Uterus (tissue), 2 donors: ENCODE measurements around the gene PLCL2.

Source experiments
- POLR2A ChIP-seq, 2 donors: fragments of 450-650 bp; IDR thresholded peaks; one replicate each; pipeline ENCODE4 v1.6.1; 2016; ENCODE audit warnings: antibody characterized with exemption in 2 of 2, mild to moderate bottlenecking in 1 of 2, moderate library complexity in 1 of 2
- TF ChIP-seq, protein P1 (sequence below), 4 experiments: fragments of 200-600 bp in 2 of 4; fragments of 450-650 bp in 2 of 4; sonication (generic) in 2 of 4; IDR thresholded peaks; one replicate each; pipeline ENCODE4 v1.5.1; 2016 to 2019; ENCODE audit warnings: antibody characterized with exemption in 4 of 4, mild to moderate bottlenecking in 2 of 4, moderate library complexity in 1 of 4

GRCh38 chr3:16890597-16891333 is 6.0 kb downstream of the PLCL2 start:
- TF ChIP-seq, protein P1, sequence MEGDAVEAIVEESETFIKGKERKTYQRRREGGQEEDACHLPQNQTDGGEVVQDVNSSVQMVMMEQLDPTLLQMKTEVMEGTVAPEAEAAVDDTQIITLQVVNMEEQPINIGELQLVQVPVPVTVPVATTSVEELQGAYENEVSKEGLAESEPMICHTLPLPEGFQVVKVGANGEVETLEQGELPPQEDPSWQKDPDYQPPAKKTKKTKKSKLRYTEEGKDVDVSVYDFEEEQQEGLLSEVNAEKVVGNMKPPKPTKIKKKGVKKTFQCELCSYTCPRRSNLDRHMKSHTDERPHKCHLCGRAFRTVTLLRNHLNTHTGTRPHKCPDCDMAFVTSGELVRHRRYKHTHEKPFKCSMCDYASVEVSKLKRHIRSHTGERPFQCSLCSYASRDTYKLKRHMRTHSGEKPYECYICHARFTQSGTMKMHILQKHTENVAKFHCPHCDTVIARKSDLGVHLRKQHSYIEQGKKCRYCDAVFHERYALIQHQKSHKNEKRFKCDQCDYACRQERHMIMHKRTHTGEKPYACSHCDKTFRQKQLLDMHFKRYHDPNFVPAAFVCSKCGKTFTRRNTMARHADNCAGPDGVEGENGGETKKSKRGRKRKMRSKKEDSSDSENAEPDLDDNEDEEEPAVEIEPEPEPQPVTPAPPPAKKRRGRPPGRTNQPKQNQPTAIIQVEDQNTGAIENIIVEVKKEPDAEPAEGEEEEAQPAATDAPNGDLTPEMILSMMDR (IDR thresholded peaks at IDR 0.05): no peak
- no peak for TF ChIP-seq POLR2A (IDR thresholded peaks at IDR 0.05)
